ELF-1 (cell line): ENCODE results near the gene AGMO.

Experiments used
- DNase-seq: peaks from one replicate; pipeline ENCODE4 v3.0.0-alpha.2; 2016; ENCODE audit warnings: low read depth, low spot score

The AGMO gene

DNA sequence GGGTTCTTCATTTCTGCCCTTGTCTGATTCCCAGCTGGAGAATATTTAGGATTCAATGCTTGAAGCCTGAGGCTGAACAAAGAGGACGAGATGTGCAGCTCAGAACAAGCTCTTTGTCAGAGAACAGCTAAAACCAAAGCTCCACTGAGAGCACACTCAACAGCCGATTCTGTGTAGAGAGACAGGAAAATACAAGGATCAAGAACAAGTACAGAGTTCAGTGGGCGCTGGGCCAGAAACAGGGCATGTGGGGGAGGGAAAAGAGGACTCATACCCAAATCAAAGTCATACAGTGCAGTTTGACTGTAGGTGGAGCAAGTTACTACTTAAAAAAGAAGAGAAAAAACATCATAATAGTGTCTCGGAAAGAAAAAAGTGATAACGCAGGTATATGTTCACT lies at the start of gene AGMO:
TSS of gene AGMO (minus strand) at position 181 of the 400 bp plus-strand sequence.
- no peak for DNase-seq

DNA sequence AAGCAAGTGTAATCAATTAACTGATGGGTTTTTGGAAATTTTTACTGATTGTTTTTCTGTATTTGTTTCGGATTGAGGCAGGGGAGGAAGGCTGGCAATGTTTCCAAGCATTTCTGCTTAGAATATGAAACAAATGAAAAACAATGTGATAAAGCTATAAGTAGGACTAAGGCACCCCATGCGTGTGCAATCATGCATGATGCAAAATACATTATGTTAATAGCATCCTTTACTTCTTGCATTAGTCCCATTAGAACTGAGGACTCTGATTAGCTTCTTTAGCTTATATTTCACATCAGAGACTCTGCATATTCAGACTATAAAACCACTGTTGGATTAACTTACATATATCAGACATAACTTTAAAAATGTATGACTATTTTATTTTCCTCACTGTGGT lies 48.7 kb upstream of the AGMO start:
- no peak for DNase-seq

DNA sequence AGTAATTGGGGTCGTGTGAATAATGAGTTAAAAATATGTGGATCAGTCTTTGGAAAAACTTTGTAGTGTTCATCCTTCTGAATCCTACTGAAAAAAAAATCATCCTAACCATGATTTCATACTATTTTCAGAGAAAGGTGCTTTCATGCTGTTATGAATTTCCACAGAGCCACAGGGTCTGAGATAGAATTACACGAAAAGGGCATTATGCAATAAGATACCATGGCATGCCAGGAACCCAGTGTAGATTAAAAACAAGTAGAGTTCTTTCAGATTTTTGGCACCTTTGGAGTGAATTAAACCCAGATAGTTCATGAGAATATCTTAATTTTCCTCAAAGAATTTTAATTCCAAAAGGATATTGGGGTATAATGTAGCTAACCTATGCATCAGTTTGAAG lies 47.5 kb upstream of the AGMO start:
- DNase-seq, result no peak

DNA sequence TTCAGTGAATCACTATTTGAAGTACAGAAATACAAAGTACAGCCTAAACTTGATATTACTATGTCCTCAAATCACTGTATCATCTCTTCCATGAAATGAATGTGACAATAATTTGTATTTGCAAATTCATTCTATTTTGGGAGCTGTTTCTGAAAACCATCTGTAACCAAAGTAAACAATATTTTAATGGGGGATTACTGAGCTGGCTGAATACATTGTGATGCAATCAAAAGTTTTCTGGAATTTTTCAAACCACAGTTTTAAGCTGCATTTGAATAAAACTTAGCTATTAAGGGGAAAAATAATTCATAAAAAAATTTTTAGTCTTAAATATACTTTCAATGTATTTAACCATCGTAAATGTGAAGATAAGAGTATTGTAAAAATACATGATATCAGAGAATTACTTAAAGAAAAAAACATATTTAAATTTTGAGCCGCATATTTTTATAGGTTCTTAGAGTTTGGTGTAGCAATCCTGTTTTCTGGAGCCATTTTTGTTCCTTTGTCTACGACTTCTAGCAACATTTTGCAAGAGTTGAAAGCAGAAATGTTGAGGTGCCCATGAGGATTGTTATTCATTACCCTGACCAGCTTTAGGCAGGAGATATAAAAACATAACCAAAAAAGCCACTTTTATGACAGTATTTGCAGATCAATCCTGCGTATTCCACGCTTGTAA lies 45.9 kb upstream of the AGMO start:
- no peak for DNase-seq

DNA sequence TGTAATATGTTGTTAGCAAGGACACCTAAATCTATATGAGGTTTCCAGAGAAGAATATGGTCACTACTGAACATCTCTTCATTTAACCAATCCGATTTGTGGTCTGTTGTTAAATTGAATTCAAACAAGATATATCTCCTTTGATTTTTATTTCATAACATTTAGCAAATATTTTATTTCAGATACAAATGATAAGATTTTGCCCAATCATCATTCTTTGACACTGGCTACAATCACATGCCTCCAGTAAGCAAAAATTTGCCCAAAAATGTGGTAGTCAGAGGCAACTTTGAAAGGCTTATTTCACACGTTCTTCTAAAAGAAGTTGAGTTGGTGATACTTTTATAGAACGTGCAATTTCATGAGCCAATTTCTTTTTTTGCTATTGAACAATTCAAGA lies 44.7 kb upstream of the AGMO start:
- no peak for DNase-seq

DNA sequence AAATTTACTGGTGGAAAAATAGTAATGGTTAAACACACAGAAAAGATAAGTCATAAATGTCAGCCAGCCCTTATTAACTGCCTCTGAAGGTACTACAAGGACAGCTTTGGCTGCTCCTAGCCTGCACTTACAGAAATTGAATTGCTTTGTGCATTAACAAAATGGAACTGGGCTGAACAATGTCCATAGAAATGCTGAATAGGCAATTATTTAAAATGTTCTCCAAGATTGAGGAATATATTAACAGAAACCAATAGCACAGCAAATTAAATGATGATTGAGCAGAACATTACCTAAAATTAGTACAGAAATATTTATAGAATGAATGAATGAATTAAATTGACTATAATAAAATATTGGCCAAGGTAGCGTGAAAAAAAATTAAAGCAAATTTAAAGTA lies 42.4 kb upstream of the AGMO start:
- DNase-seq, result no peak

DNA sequence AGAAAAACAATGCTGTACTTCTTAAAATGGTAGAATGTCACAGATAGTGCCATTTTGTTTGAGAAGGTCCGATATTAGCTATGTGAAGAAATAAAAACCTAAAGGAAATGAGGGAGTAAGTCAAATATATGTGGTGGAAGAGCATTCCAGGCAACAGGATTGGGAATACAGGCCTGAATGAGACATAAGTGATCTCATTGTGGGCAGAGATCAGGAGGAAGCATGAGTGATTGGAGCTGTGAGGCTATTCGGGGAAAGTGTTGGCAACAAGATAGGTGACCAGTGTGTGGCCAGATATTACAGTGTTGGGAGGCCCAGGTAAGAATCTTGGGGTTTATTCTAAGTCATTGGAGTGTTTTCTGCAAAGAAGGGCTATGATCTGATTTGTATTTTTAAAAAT lies 41.3 kb upstream of the AGMO start:
- no peak for DNase-seq

DNA sequence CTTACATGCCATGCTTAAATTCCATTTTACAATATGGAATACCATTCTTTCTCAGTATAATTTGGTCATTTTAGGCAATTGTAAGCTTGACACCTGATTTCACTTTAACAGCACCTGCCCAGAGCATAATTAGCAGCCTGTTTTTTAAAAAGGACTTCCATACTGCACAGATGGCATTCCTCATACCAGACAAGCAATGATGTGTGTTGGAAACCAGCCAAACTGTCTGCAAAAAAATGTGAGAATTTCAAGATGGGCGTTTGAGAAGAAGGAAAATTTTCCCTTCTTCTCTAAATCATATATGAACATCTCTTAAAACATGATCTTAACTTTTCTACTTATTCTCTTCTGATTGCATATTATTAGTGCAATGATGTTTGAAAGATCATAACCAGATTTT lies 40.4 kb upstream of the AGMO start:
- no peak for DNase-seq

DNA sequence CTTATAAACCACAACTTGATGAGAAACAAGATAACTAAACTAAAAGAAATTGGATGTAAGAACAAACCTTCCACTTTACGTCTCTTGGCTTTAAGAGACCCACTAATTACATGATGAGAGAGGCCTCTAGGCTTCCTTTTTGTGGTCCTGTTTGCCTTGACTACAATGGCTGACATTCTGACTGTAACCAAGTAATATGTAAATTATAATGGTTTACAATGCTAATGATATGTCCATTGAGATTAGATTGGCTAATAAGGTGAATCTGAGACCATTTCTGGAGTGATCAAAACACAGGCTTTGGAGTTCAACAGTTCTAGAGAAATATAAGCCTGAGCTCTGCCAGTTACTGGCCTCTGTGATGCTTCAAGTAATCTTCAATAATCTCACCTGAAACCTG lies 39.4 kb upstream of the AGMO start:
- DNase-seq, result no peak

DNA sequence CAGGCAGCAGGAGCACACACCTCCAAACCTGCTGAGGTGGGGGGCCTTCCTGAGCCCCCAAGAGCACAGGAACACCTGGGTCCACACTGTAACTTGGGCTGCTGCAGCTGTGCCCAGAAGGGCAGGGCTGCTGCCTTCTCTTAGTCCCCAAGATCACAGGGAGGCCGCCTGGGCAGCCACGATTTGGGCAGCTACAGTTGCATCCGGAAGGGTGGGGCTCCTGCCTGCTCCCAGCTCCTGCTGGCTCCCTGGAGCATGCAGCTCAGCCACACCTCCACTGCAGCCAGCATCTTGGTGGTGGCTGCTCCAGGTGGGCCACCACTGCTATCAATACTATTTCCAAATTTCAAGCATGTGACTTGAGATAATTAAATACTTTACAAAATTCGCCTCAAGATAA lies 38.5 kb upstream of the AGMO start:
- DNase-seq, result no peak

DNA sequence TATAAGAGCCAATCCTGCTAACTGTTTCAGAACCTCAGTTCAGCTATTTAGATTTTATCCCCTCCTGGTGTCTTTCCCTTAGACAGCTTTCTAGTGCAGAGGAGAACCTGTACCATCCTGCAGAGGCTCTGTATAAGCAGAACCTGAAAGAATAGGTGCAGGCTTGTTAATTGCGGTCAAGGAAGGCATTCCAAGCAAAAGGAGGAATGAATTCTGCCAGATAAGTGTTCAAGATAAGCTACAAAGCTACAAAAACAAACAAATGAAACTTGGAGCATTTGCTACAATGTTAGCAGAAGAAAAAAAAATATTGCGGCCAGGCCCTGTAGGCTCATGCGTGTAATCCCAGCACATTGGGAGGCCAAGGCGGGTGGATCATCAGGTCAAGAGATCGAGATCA lies 32.6 kb upstream of the AGMO start:
- DNase-seq, result no peak

DNA sequence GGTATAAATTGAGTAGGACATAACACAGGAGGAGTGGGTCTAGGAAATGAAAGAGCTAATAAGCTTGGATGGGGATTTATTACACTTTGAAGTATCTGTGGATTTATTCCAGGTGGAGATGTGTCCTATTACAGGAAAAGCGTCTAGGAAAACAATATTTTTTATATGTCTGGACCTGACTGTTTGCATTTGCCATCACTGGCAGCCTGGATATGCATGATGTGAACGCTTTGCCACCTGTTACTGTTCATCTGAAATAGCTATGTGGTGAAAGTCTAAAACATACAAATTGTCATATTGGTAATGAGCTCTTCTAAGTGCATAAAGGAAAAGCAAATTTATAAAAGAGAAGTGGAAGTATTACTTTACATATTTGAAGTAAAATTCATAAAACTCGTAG lies 31.6 kb upstream of the AGMO start:
- no peak for DNase-seq

DNA sequence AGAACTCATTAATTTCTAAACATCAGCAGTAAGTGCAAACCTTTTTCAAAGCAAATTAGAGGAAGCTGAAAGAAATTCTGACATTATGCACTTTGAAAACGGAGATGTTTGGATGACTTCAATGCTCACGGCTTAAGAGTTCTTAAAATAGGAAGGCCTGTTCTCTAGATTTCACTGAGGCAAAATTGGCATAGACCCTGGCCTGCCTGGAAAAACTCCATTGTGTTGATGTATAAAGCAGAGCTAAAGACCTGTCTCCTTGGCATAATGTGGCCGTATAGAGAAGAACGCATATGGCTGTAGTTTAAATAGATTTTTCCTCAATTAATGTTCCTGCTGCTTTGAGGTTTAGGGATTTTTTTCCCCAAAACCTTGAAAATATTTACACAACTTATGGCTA lies 24.5 kb upstream of the AGMO start:
- no peak for DNase-seq

DNA sequence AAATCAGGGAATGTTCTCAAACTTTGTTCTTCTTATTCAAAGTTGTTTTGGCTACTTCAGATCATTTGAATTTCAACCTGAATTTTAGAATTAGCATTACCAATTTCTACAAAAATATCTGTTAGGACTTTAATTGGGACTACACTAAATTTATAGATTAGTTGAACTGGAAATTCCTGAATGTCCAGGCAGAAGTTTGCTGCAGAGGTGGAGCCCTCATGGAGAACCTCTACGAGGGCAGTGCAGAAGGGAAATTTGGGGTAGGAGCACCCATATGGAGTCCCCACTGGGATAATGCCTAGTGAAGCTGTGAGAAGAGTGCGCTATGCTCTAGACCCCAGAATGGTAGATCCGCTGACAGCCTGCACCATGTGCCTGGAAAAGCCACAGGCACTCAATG lies 22.8 kb upstream of the AGMO start:
- no peak for DNase-seq

DNA sequence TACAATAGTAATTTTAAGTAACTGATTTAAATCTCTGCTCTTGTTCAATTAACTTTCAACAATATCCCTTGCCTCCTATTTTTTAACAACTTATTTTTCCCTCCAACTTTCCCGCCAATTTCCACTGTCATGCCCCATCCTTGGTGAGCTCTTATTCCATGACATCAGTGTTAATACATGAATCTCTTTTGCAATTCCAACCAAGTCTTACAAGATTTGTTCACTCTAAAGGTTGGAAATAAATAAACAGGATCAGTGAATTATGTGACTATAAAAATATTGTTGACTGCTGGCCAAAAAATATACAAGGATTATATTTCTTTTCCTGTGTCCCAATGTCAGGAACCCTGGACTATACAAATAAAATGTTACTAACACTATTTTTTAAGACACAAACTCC lies 21.0 kb upstream of the AGMO start:
- DNase-seq, result no peak

DNA sequence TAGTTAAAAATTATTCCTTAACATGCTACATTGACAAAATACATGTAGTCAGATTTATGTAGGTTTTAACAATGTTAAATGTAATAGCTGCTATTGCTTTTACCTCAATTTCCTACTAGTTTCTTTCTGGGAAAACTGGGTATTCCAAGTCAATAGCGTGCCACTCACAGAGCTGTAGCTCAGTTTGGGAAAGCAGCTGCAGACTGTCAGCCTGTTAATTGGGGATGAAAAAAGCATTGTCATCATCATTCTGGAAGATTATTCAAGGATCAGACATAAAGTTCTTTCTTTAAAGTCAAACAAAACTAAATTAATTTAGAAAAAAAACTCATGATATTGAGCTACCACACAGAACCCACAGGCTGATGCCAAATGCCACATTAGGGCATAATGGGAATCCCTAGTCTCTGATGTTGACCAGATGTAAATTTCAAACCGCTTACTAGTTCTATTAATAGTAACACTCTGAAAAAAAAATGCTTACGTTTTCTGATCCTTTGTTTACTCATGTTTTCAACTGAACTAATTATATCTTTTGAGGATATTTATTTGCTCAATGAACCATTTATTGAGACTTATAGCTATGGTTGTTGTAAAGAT lies 19.6 kb upstream of the AGMO start:
- no peak for DNase-seq

DNA sequence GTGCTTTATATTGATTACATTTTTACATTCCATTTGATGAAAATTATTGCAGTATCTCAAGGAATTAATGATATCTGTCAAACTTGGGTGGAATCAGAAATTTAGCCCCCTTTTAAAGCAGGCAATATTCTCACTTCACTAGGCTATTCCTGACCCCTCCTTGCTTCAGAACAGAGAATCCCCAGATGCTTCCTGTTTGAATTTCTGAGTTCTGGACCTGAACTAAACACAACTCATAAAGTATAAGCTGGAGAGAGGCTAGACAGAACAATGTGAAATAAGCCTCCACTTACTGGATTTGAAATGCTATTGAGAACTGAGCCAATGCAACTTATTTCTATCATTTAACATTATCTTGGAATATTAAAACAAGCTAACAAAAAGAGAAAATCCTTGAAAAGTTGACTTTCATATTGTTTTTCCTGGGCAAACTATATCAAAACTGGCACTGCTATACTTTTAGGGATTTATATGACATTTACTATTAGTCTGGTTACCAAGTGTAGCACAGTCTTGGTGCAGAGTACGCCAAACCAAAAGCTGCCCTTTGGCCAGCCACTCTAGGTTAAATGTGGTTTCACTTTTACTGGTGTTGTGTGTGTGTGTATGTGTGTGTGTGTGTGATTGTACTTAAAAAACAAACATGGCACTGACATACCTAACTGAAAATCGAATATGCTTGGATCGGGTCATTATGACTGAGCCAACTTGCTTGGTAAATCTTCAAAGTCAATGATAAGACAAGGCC lies 19.0 kb upstream of the AGMO start:
- no peak for DNase-seq

DNA sequence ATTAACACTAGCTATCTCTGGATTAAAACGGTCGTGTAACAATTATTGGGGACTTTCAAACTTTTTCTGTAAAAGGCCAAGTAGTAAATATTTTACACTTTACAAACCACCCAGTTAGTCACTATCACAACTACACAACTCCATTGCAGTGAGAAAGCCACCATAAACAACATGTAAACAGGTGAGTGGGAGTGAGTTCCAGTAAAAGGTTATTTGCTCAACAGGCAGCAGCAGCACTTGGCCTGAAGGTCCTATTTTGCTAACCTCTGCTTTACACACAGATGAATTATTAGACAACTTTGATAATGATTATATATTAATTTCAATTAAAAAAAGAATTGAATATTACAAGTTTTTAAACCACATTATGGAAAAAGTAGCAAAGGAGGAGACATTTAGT lies 15.8 kb upstream of the AGMO start:
- no peak for DNase-seq

DNA sequence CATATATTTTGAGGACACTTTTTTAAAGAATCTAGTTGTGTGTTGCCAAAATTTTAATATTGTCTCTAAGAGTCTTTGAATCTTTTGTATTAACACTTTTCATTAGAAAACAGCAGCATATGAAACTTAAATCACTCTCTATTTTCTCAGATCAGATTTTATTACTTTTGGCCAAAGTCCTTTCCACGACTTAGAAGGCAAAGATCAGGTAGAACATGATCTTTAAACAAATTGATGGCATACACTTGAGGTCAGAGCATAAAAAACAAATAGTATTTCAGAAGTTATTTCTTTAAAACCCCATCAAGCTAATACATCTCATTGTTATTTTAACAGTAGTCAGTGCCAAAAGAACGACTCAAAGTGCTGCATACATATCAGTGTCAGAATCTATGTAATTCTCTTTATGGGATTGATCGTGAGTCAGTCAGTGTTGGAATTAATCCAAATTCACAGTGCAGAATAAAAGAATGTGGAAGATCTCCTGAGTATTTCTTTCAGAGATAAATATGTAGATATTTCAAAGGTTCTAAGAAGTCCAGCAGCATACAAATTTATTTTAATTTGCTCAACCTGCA lies 9.6 kb upstream of the AGMO start:
- no peak for DNase-seq

DNA sequence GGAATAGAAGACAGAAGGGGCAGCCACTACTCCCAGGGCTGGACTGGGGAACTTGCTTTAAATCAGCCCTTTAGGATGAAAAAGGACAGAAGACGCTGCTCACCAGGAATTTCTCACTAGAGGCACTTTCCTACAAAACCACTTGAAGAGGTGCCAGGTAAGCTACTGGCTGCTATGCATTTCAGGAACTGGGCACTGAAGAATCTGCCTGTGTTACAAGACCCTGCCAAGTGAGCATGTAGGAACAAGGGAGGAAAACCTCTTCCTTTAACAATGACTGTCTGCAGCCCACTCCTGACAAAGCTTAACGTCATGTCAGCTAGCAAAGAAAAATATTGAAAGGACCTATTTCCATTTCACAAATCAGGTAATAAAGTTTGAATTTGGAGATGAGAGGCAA lies 5.8 kb upstream of the AGMO start:
- no peak for DNase-seq

DNA sequence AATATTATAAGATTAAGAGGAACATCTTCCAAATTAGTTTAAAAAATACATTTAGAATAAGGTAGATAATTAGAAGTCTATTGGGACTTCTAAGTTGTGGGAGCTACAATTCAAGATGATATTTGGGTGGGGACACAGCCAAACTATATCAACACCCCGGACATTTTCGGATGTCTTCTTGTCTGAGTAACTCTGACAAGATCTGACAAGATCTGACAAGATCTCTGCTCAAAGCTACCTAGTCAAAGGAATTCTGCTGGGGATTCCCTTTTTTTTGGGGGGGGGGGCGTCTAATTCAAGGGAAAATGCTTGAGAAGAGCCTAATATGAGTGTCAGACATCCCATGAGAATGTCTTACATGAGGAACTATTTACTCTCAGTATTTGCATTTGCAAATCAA lies 5.2 kb upstream of the AGMO start:
- DNase-seq, result no peak

DNA sequence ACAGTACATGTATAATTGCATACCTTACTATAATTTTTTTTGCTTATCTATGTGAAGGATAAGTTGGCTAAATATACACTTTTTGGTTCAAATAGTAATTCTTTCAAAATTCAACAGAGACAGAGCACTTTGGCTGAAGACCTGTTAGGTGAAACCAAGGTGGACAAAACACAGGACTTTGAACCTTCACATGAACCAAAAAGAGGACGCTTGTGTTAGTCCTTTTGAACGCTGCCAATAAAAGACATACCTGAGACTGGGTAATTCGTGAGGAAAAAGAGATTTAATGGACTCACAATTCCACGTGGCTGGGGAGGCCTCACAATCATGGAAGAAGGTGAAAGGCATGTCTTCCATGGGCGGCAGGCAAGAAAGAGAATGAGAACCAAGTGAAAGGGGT lies 4.7 kb upstream of the AGMO start:
- DNase-seq, result no peak

DNA sequence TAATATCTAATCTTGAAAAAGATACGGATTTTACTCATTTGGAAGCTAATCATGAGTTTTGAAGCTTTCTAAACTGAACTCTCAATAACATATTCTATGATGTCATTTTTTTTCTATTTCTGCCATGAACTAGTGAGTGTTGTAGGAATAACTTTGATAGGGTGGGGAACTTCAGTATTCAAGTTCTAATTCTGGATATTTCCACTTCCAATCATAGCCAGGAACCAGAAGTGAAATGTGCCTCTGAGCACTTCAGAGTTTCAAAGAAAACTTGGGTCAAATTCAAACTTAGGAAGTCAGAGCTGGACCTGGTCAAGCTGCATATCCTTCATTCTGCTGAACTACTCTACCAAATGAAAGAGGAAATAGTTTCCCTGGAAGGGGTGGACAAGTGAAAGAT lies 847 bp downstream of the AGMO start:
- no peak for DNase-seq
